Tibial artery (tissue), 4 donors: Measurements from ENCODE around the gene ZNF354C.

Experiments used
- DNase-seq, 2 donors: peaks; one replicate each; pipeline ENCODE4 v3.0.0-alpha.2; 2019
- H3K27ac ChIP-seq, 2 donors: fragments of 200-600 bp; sonication (generic) in 1 of 2; 1 replicate in 1 of 2; 2 replicates in 1 of 2; pipeline ENCODE4 v1.5.1; 2018 to 2019; ENCODE audit warnings: mild to moderate bottlenecking in 1 of 2
- H3K27me3 ChIP-seq, 2 donors: fragments of 200-600 bp; sonication (generic) in 1 of 2; one replicate each; pipeline versions ENCODE4 v1.5.1 to v1.6.0; 2016 to 2019
- H3K36me3 ChIP-seq, 3 donors: fragments of 200-600 bp; sonication (generic) in 2 of 3; one replicate each; pipeline ENCODE4 v1.5.1; 2016 to 2019; ENCODE audit warnings: mild to moderate bottlenecking in 2 of 3
- H3K4me1 ChIP-seq, 4 donors: fragments of 200-600 bp; sonication (generic) in 2 of 4; 1 replicate in 3 of 4; 2 replicates in 1 of 4; pipeline ENCODE4 v1.5.1; 2016 to 2019
- H3K4me3 ChIP-seq, 2 donors: fragments of 200-600 bp; sonication (generic) in 1 of 2; 1 replicate in 1 of 2; 2 replicates in 1 of 2; pipeline ENCODE4 v1.5.1; 2018 to 2019; ENCODE audit warnings: mild to moderate bottlenecking in 2 of 2
- H3K9me3 ChIP-seq, 3 donors: fragments of 200-600 bp; sonication (generic) in 1 of 3; one replicate each; pipeline ENCODE4 v1.5.1; 2016 to 2019
- CTCF ChIP-seq, 2 experiments: fragments of 200-600 bp in 1 of 2; fragments of 450-650 bp in 1 of 2; IDR thresholded peaks; one replicate each; pipeline ENCODE4 v1.5.1; 2017 to 2019; ENCODE audit warnings: antibody characterized with exemption in 2 of 2, mild to moderate bottlenecking in 1 of 2, moderate library complexity in 1 of 2
- intact Hi-C: fragments of 100-400 bp; cut with DNase I; formaldehyde crosslinking; loops from one replicate; pipeline ENCODE4 v1.15.0; 2023; ENCODE audit warnings: low total_unique reads

Gene ZNF354C

GRCh38 chr5:179060116-179061008 is at the start of gene ZNF354C:
Gene ZNF354C, plus strand, starts transcription at chr5:179060373. Its CDS starts 1,696 bp downstream, at chr5:179062069.
- Histone ChIP-seq H3K9me3 (peaks cover 0 to 3% (median 0%) of the 10 kb centered on the region in 3 donors), H3K27ac (peak within 1 kb of the TSS; percentile 80 to 81), H3K27me3 (no peaks in the 10 kb centered on the region), H3K4me3 (peak within 1 kb of the TSS; percentile 82 to 84), H3K4me1 (peaks cover 7 to 14% (median 11%) of the 10 kb centered on the region in 4 donors), H3K36me3 (peaks cover 19 to 28% (median 26%) of the 10 kb centered on the region in 3 donors)
- peak; percentile 87 to 92 for DNase-seq
- intact Hi-C loops: loop anchor here (2.0 to 10.0 kb wide), 2 partner anchors 38 to 326 kb away; partner anchors contain the start of genes ZNF354A and ZNF879
- no peak for TF ChIP-seq CTCF (IDR thresholded peaks at IDR 0.05)

DNA sequence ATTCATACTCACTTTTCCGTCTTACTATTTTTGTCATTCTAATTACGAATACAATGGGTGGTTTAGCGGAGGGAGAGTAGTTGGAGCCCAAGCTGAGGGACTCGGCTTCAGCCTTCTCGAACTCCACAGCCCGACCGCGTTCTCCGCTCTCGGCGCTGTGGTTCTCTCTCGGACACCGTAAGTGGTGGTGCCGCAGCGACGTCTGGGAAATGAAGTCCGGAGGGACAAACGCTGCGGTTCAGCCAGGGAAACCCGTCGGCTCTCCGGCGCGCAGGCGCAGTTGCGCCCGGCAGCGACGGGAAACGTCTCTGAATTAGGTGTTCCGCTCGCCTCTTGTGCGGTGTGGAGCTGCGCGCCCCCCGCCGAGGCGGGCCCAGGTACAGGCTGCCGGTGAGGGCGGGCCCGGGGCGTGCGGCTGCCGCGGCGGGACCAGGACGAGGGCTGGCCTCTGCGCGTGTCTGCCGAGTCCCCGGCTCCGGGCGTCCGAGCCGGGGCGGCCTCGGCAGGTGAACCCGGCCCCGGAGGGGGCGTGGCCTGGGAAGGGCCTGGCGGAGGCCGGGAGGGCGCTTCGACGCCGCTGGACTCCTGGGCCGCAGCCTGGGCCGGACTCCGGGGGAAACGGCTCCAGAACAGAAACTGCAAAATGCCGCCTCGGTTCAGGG is 36.5 kb upstream of the ZNF354C start, which contains the start of gene ZNF879:
ZNF879 (plus strand) TSS at position 277 of the 662 bp plus-strand sequence. CDS start 1,201 bp downstream, outside the sequence.
- peaks cover 8 to 26% (median 21%) of the 10 kb centered on the region in 3 donors for H3K9me3 ChIP-seq
- H3K4me1 ChIP-seq: peaks cover 0 to 8% (median 3%) of the 10 kb centered on the region in 4 donors
- TF ChIP-seq CTCF (IDR thresholded peaks at IDR 0.05): no peak
- DNase-seq: peak; percentile 93 to 95
- H3K27ac ChIP-seq: peak within 1 kb of the TSS; percentile 69 to 84
- no peaks in the 10 kb centered on the region for H3K27me3 ChIP-seq
- H3K4me3 ChIP-seq: peak within 1 kb of the TSS; percentile 61 to 79
- peaks cover 26 to 37% (median 34%) of the 10 kb centered on the region in 3 donors for H3K36me3 ChIP-seq
- intact Hi-C loops: loop anchor here (2.0 to 5.0 kb wide), 2 partner anchors 37 to 871 kb away; partner anchors contain the start of genes NHP2 and ZNF354C

- no peak for TF ChIP-seq CTCF (IDR thresholded peaks at IDR 0.05)
- H3K36me3 ChIP-seq: peaks cover 55 to 77% (median 70%) of the 10 kb centered on the region in 3 donors
These were observed 27.1 kb upstream of the ZNF354C start for GRCh38 chr5:179033004-179033580.

GRCh38 chr5:179044765-179045164 is 15.4 kb upstream of the ZNF354C start:
- Histone ChIP-seq H3K9me3 (peaks cover 5 to 24% (median 17%) of the 10 kb centered on the region in 3 donors), H3K4me3 (no peak overlapping the region)
- intact Hi-C loops: no loop called here

More at GRCh38 chr5:179033004-179033580, 27.1 kb upstream of the ZNF354C start:
- Histone ChIP-seq H3K27ac (no peak overlapping the region), H3K4me1 (no peaks in the 10 kb centered on the region), H3K4me3 (no peak overlapping the region), H3K27me3 (no peaks in the 10 kb centered on the region), H3K9me3 (peaks cover 36 to 99% (median 99%) of the 10 kb centered on the region in 3 donors)
- DNase-seq: no peak
- intact Hi-C loops: loop anchor here (10.0 kb wide), 1 partner anchor 98 kb away; no protein-coding TSS in a partner anchor

More at GRCh38 chr5:179044765-179045164, 15.4 kb upstream of the ZNF354C start:
- Histone ChIP-seq H3K27ac (no peak overlapping the region), H3K4me1 (no peaks in the 10 kb centered on the region), H3K27me3 (no peaks in the 10 kb centered on the region), H3K36me3 (no peaks in the 10 kb centered on the region)
- DNase-seq: no peak
- TF ChIP-seq CTCF (IDR thresholded peaks at IDR 0.05): no peak
